K562 (cell line): Measurements from ENCODE around the gene HOTAIR. TPM values are rescaled to one million over a fixed set of nuclear protein-coding genes. Genes with fewer than 3 reads are reported as not detected.

Experiments used
- ATAC-seq: fragments of 200-7000 bp; cut with Tn5 transposase; 3 replicates; pipeline ENCODE4 v1.9.1; 2020; ENCODE audit warnings: moderate library complexity
- BruUV-seq: library from RNA; stranded (reverse); fragments of 400-500 nt; replicated peaks from 2 replicates; lab custom pipeline; 2021; lab: Mats Ljungman, UMichigan
- CTCF ChIA-PET: fragments of 300-600 bp; formaldehyde crosslinking; extraction: SDS; loops from one replicate; lab custom pipeline; 2021; ENCODE audit warnings: low intra/inter-chr PET ratio; lab: Yijun Ruan, JAX
- POLR2A ChIA-PET: fragments of 300-600, 350-650 bp; sonication (Branson Sonifier 250); formaldehyde crosslinking; extraction: SDS; loops from one replicate; lab custom pipeline; 2021; ENCODE audit warnings: antibody characterized with exemption, inconsistent platforms; lab: Yijun Ruan, JAX
- DNase-seq, 4 experiments: peaks; one replicate each; pipeline versions ENCODE4 v3.0.0 to v3.0.0-alpha.2; 2011 to 2018; ENCODE audit warnings: low spot score in 3 of 4, mixed read lengths in 3 of 4; ENCODE audit errors: extremely low read depth in 1 of 4
- FAIRE-seq: peaks from 2 replicates; lab custom pipeline; 2011; peaks lifted over from hg19 to GRCh38; lab: Jason Lieb, UNC
- H2AFZ ChIP-seq: 2 replicates; pipeline ENCODE4 v1.6.0; 2011; ENCODE audit warnings: low read depth, low read length, control low read depth, inconsistent platforms
- H3K27ac ChIP-seq: fragments of 200-600 bp; 3 replicates; pipeline ENCODE4 v1.8.0; 2011; ENCODE audit warnings: low read depth, mild to moderate bottlenecking, control low read depth, inconsistent platforms, low read length, moderate library complexity, mixed read lengths; ENCODE audit errors: extremely low read depth
- H3K27me3 ChIP-seq, 2 experiments: fragments of 300-600 bp in 1 of 2; 2 replicates in 1 of 2; 3 replicates in 1 of 2; pipeline versions ENCODE4 v1.6.0 to v1.8.0; 2011; ENCODE audit warnings: inconsistent platforms in 2 of 2, low read length in 2 of 2, mild to moderate bottlenecking in 1 of 2, mixed read lengths in 1 of 2, moderate library complexity in 1 of 2; ENCODE audit not compliant: control insufficient read depth in 2 of 2, insufficient read depth in 2 of 2
- H3K36me3 ChIP-seq: fragments of 300-600 bp; 3 replicates; pipeline ENCODE4 v1.8.0; 2011; ENCODE audit warnings: mild to moderate bottlenecking, low read length, inconsistent platforms; ENCODE audit not compliant: control insufficient read depth, insufficient read depth
- H3K4me1 ChIP-seq, 2 experiments: fragments of 200-600 bp in 1 of 2; replicated peaks in 1 of 2; 2 replicates in 1 of 2; 3 replicates in 1 of 2; pipeline versions ENCODE4 v1.5.1 to v1.8.0; 2011; ENCODE audit warnings: inconsistent platforms in 2 of 2, low read length in 2 of 2, mild to moderate bottlenecking in 1 of 2, mixed read lengths in 1 of 2, moderate library complexity in 1 of 2; ENCODE audit not compliant: control insufficient read depth in 2 of 2, insufficient read depth in 2 of 2
- H3K4me2 ChIP-seq: 2 replicates; pipeline ENCODE4 v1.6.1; 2011; ENCODE audit warnings: low read length, control low read depth, inconsistent platforms, mixed read lengths; ENCODE audit not compliant: insufficient read depth
- H3K4me3 ChIP-seq: fragments of 200-600 bp; sonication (generic), shearing (Covaris generic); 2 replicates; pipeline ENCODE4 v1.5.1; 2016; ENCODE audit warnings: control low read depth, inconsistent platforms
- H3K79me2 ChIP-seq: fragments of 200-600 bp; 3 replicates; pipeline ENCODE4 v1.8.0; 2011; ENCODE audit warnings: low read length, inconsistent platforms; ENCODE audit not compliant: control insufficient read depth, insufficient read depth
- H3K9ac ChIP-seq, 2 experiments: 2 replicates each; pipeline versions ENCODE4 v1.6.0 to v1.6.1; 2011; ENCODE audit warnings: low read depth in 2 of 2, low read length in 2 of 2, control low read depth in 1 of 2, inconsistent platforms in 1 of 2, mild to moderate bottlenecking in 1 of 2, mixed read lengths in 1 of 2; ENCODE audit not compliant: insufficient read depth in 1 of 2
- H3K9me1 ChIP-seq: one replicate; pipeline ENCODE4 v1.6.0; 2011; ENCODE audit warnings: inconsistent platforms, mild to moderate bottlenecking, low read length, moderate library complexity; ENCODE audit not compliant: control insufficient read depth, insufficient read depth
- H3K9me3 ChIP-seq: replicated peaks from 2 replicates; pipeline ENCODE4 v1.5.1; 2011; ENCODE audit warnings: low read depth, low read length, inconsistent platforms; ENCODE audit not compliant: control insufficient read depth, insufficient read depth
- H4K20me1 ChIP-seq: replicated peaks from 2 replicates; pipeline ENCODE4 v1.6.1; 2011; ENCODE audit warnings: low read length, inconsistent platforms, mixed read lengths; ENCODE audit not compliant: control insufficient read depth, insufficient read depth
- ATF6 ChIP-seq: sonication (generic); formaldehyde crosslinking; IDR thresholded peaks from 2 replicates; pipeline ENCODE4 v1.4.0; 2020; ENCODE audit warnings: mild to moderate bottlenecking, missing genetic modification reagents
- BACH1 ChIP-seq: fragments of 200-800 bp; sonication (Bioruptor generic); IDR thresholded peaks from 2 replicates; pipeline ENCODE4 v1.6.1; 2016; ENCODE audit warnings: missing genetic modification characterization, missing compliant biosample characterization
- CREM ChIP-seq: IDR thresholded peaks from 2 replicates; pipeline ENCODE4 v1.6.1; 2014; ENCODE audit warnings: antibody characterized with exemption, low read depth
- E2F6 ChIP-seq, 2 experiments: IDR thresholded peaks; 2 replicates each; pipeline ENCODE4 v1.6.1; 2011; ENCODE audit warnings: borderline replicate concordance in 1 of 2, control low read depth in 1 of 2, low read depth in 1 of 2, low read length in 1 of 2, mild to moderate bottlenecking in 1 of 2, mixed read lengths in 1 of 2, moderate library complexity in 1 of 2; ENCODE audit not compliant: insufficient read depth in 1 of 2, insufficient read length in 1 of 2, poor library complexity in 1 of 2, severe bottlenecking in 1 of 2; ENCODE audit errors: extremely low read depth in 1 of 2
- KDM4B ChIP-seq, 2 experiments: fragments of 450-650 bp in 1 of 2; sonication (generic) in 1 of 2; IDR thresholded peaks; 2 replicates each; pipeline ENCODE4 v1.6.1; 2016 to 2017; ENCODE audit warnings: borderline replicate concordance in 2 of 2, antibody characterized with exemption in 1 of 2, low read depth in 1 of 2, mild to moderate bottlenecking in 1 of 2
- L3MBTL2 ChIP-seq: fragments of 450-650 bp; IDR thresholded peaks from 2 replicates; pipeline ENCODE4 v1.6.1; 2016; ENCODE audit warnings: mild to moderate bottlenecking, moderate library complexity
- SUPT5H ChIP-seq: fragments of 450-650 bp; IDR thresholded peaks from 2 replicates; pipeline ENCODE4 v1.6.1; 2016
- ZEB2 ChIP-seq: fragments of 450-650 bp; IDR thresholded peaks from 2 replicates; pipeline ENCODE4 v1.6.1; 2016
- ZNF174 ChIP-seq: fragments of 250-450 bp; sonication (Bioruptor Pico); IDR thresholded peaks from 2 replicates; pipeline ENCODE4 v1.4.0; 2020; ENCODE audit warnings: mild to moderate bottlenecking
- ZNF212 ChIP-seq: fragments of 450-650 bp; formaldehyde crosslinking; IDR thresholded peaks from 2 replicates; pipeline ENCODE4 v1.4.0; 2020; ENCODE audit warnings: mild to moderate bottlenecking
- ZNF766 ChIP-seq: fragments of 200-800 bp; sonication (Bioruptor generic); conservative IDR thresholded peaks from 2 replicates; pipeline ENCODE4 v1.6.1; 2016; ENCODE audit warnings: missing genetic modification characterization, missing compliant biosample characterization
- WGBS: fragments of 100-300 bp; shearing (Covaris generic); methylation state at CpG from one replicate; pipeline ENCODE4 v1.1.6; 2016; ENCODE audit warnings: low coverage, mixed read lengths; ENCODE audit not compliant: insufficient coverage; ENCODE audit errors: missing lambda C conversion rate; 5-methylcytosine and 5-hydroxymethylcytosine counted together
- in situ Hi-C: fragments of 300-500 bp; cut with MboI; formaldehyde crosslinking; loops from 4 replicates; pipeline ENCODE4 v1.15.0; 2018; ENCODE audit warnings: inconsistent platforms, mixed read lengths
- intact Hi-C: fragments of 100-400 bp; cut with micrococcal nuclease; formaldehyde crosslinking; loops from 2 replicates; pipeline ENCODE4 v1.14.2; 2022
- polyA plus RNA-seq, 8 experiments: library from polyadenylated mRNA; depleted of rRNA in 4 of 8; stranded (reverse) in 5 of 8; unstranded in 3 of 8; fragments of >200 nt; fragmentation: Nextera tagmentation in 2 of 8; fragmentation: Illumina TruSeq in 1 of 8; extraction: Ambion mirVana in 2 of 8; extraction: Trizol in 1 of 8; gene quantifications; 2 replicates each; pipeline versions ENCODE4 v1.2.1 to v1.2.3, GENCODE V29; 2011 to 2014; ENCODE audit warnings: inconsistent platforms in 1 of 8, missing spikeins in 1 of 8
- total RNA-seq, 7 experiments: library from RNA; depleted of rRNA in 6 of 7; stranded (reverse); fragments of >200 nt in 6 of 7; fragmentation: Illumina TruSeq in 2 of 7; extraction: Trizol in 2 of 7; gene quantifications; 2 replicates each; pipeline versions ENCODE4 v1.2.1 to v1.2.3, GENCODE V29; 2011 to 2021; ENCODE audit warnings: low replicate concordance in 1 of 7

The HOTAIR gene
- total and polyA plus RNA-seq, 9 of the 15 experiments (the other 6 are each of a cell fraction or from before 2014, with no cell fraction given), result 0.04 TPM; not detected in 8

GRCh38 chr12:53992377-53992889 is 17.7 kb upstream of the HOTAIR start:
- no TSS peak for BruUV-seq
- Histone ChIP-seq H3K9ac (no peak overlapping the region), H3K4me1 (peaks cover 42 to 55% of the 10 kb centered on the region in 2 experiments), H3K4me2 (no peak overlapping the region), H4K20me1 (no peaks in the 10 kb centered on the region), H3K27ac (no peak overlapping the region), H3K9me3 (no peaks in the 10 kb centered on the region), H3K9me1 (no peaks in the 10 kb centered on the region), H3K4me3 (no peak overlapping the region), H3K36me3 (no peaks in the 10 kb centered on the region), H3K27me3 (peaks cover 0 to 10% of the 10 kb centered on the region in 2 experiments; a peak in 2 of 5 replicates), H2AFZ (no peak overlapping the region), H3K79me2 (peaks cover 25% of the 10 kb centered on the region)
- ChIA-PET POLR2A (interaction anchor here (1.2 to 2.9 kb wide), 2 partner anchors 8 to 10 kb away, joined by 3 to 20 read pairs; partner anchors contain the start of gene HOXC9), CTCF (no interaction called here)
- FAIRE-seq, result no peak
- no peak for DNase-seq
- WGBS, result 68% methylated on average over 7 of the region's 7 CpGs
- in situ Hi-C loops, result no loop called here
- intact Hi-C loops, result no loop called here
- no peak for TF ChIP-seq CREM
- no peak for TF ChIP-seq ZEB2
- peak; percentile 71 for TF ChIP-seq ZNF766 (CRISPR knock-in tag)
- no peak for ATAC-seq

GRCh38 chr12:53991077-53991460 is 16.3 kb upstream of the HOTAIR start:
- Histone ChIP-seq H3K27ac (no peak overlapping the region), H3K4me2 (no peak overlapping the region), H3K79me2 (peaks cover 12% of the 10 kb centered on the region), H2AFZ (no peak overlapping the region), H3K4me3 (no peak overlapping the region), H3K9me3 (no peaks in the 10 kb centered on the region), H3K9ac (peak overlapping the region in 1 of 2 experiments; percentile 63; a peak in 2 of 4 replicates), H3K4me1 (peaks cover 43 to 50% of the 10 kb centered on the region in 2 experiments), H3K36me3 (no peaks in the 10 kb centered on the region), H3K27me3 (peaks cover 0 to 10% of the 10 kb centered on the region in 2 experiments; a peak in 2 of 5 replicates), H3K9me1 (no peaks in the 10 kb centered on the region), H4K20me1 (no peaks in the 10 kb centered on the region)
- ChIA-PET POLR2A (interaction anchor here (0.6 to 2.9 kb wide), 6 partner anchors 9 to 211 kb away, joined by 3 to 20 read pairs (median 4); partner anchors contain the start of gene HOXC9), CTCF (no interaction called here)
- intact Hi-C loops (no loop called here), in situ Hi-C loops (no loop called here)
- no peak for FAIRE-seq
- ATAC-seq, result no peak
- WGBS, result 22% methylated on average over 8 of the region's 8 CpGs
- no peak for DNase-seq
- BruUV-seq, result no TSS peak
- TF ChIP-seq BACH1 (tag) (no peak), ZNF174 (no peak), E2F6 (IDR thresholded peaks at IDR 0.05; ENCODE audit: borderline replicate concordance in 1 of 2, extremely low read depth in 1 of 2, insufficient read depth in 1 of 2, insufficient read length in 1 of 2, low read depth in 1 of 2, low read length in 1 of 2, poor library complexity in 1 of 2, severe bottlenecking in 1 of 2) (no peak), L3MBTL2 (no peak), KDM4B (IDR thresholded peaks at IDR 0.05; ENCODE audit: borderline replicate concordance in 2 of 2, low read depth in 1 of 2) (no peak), ATF6 (CRISPR knock-in tag) (no peak), SUPT5H (no peak), ZNF212 (no peak)
